ENCODE results near the gene LHFPL6.

DNA sequence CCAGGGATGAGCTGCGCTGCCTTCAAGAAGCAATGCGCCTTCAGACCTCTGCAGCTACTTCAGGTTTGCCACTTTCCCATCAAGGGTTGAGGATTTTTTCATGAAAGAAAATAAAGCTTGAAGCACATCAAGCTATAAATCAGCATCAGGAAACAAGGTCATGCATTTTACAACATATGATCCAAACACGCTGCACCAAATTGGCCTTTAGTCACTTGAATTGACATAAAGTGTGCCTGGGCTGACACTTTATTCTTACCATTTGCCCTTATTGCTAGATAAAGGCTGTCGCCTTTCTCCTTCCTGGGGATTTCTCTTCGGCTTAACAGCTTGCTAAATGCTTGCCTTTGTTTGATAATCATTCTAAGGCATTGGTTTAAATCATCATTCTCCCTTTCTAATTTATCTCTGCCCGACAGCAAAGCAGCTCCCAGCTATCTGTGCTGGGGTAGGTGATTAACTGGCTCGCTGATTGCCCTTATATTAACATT, 87.7 kb downstream of the LHFPL6 start:
- TF ChIP-seq, protein P1, sequence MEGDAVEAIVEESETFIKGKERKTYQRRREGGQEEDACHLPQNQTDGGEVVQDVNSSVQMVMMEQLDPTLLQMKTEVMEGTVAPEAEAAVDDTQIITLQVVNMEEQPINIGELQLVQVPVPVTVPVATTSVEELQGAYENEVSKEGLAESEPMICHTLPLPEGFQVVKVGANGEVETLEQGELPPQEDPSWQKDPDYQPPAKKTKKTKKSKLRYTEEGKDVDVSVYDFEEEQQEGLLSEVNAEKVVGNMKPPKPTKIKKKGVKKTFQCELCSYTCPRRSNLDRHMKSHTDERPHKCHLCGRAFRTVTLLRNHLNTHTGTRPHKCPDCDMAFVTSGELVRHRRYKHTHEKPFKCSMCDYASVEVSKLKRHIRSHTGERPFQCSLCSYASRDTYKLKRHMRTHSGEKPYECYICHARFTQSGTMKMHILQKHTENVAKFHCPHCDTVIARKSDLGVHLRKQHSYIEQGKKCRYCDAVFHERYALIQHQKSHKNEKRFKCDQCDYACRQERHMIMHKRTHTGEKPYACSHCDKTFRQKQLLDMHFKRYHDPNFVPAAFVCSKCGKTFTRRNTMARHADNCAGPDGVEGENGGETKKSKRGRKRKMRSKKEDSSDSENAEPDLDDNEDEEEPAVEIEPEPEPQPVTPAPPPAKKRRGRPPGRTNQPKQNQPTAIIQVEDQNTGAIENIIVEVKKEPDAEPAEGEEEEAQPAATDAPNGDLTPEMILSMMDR (IDR thresholded peaks at IDR 0.05; ENCODE audit: low read length): no peak
- TF ChIP-seq EZH2 (optimal IDR thresholded peaks at IDR 0.05; ENCODE audit: low read depth, low read length): no peak

Data from MM.1S (cell line).